ENCODE data around the gene HAL. TPM values are rescaled to one million over a fixed set of nuclear protein-coding genes. Genes with fewer than 3 reads are reported as not detected.

Gene HAL
- polyA plus RNA-seq, 1 donor (not counting 4 experiments of a cell fraction or from before 2014, with no cell fraction given): 0.51 TPM

DNA sequence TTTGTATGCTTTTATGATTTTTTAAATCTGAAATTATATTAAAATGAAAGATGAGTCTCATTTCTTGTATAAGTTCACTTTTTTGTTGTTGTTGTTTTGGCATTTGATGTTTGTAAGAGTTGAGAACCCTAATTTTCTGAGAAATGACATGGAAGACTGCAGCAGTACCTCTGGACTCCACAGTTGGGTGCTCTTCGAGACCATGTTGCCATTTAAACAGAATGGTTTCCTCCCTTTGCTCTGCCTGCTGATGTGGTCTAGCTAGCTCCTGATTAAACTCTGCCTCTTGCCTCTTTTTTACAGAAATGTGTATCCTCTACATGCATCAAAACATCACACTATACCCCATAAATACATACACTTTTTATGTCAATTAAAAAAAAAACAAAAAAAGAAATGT lies 45.0 kb upstream of the HAL start:
- Histone ChIP-seq H2AFZ (ENCODE audit: control insufficient read depth, low read length) (no peak overlapping the region), H3K4me1 (ENCODE audit: control insufficient read depth, extremely low read depth, insufficient read depth, low read length) (peaks cover 17% of the 10 kb centered on the region), H3K9me1 (ENCODE audit: control insufficient read depth, extremely low read depth, insufficient read depth, low read length) (no peaks in the 10 kb centered on the region), H3K9me3 (ENCODE audit: control insufficient read depth, low read depth, low read length) (no peaks in the 10 kb centered on the region), H3K36me3 (ENCODE audit: control insufficient read depth in 2 of 2, extremely low read depth in 1 of 2, insufficient read depth in 2 of 2, low read length in 2 of 2) (no peaks in the 10 kb centered on the region), H4K20me1 (ENCODE audit: control insufficient read depth, extremely low read depth, insufficient read depth, low read length) (no peaks in the 10 kb centered on the region), H3K27ac (ENCODE audit: control insufficient read depth, insufficient read depth, low read length) (no peak overlapping the region), H3K9ac (ENCODE audit: control insufficient read depth, extremely low read depth, insufficient read depth, low read length) (no peak overlapping the region), H3K27me3 (ENCODE audit: control insufficient read depth, extremely low read depth, insufficient read depth, low read length) (no peaks in the 10 kb centered on the region), H3K4me2 (ENCODE audit: control insufficient read depth, extremely low read depth, insufficient read depth, low read depth, low read length) (no peak overlapping the region), H3K79me2 (ENCODE audit: control insufficient read depth, insufficient read depth, low read length) (no peaks in the 10 kb centered on the region), H3K4me3 (ENCODE audit: control insufficient read depth in 2 of 3, extremely low read depth in 1 of 3, insufficient read depth in 2 of 3, low read depth in 1 of 3, low read length in 3 of 3) (no peak overlapping the region)
- dilution Hi-C loops (cut with MboI; ENCODE audit: extremely low pct_ligation_motif_present, low sequenced_read_pairs): no loop called here
- DNase-seq (ENCODE audit: low read depth, low spot score) (no peak), FAIRE-seq (no peak)
- no peak for TF ChIP-seq EZH2 (IDR thresholded peaks at IDR 0.05; ENCODE audit: low read length)
- TF ChIP-seq, protein P1, sequence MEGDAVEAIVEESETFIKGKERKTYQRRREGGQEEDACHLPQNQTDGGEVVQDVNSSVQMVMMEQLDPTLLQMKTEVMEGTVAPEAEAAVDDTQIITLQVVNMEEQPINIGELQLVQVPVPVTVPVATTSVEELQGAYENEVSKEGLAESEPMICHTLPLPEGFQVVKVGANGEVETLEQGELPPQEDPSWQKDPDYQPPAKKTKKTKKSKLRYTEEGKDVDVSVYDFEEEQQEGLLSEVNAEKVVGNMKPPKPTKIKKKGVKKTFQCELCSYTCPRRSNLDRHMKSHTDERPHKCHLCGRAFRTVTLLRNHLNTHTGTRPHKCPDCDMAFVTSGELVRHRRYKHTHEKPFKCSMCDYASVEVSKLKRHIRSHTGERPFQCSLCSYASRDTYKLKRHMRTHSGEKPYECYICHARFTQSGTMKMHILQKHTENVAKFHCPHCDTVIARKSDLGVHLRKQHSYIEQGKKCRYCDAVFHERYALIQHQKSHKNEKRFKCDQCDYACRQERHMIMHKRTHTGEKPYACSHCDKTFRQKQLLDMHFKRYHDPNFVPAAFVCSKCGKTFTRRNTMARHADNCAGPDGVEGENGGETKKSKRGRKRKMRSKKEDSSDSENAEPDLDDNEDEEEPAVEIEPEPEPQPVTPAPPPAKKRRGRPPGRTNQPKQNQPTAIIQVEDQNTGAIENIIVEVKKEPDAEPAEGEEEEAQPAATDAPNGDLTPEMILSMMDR (optimal IDR thresholded peaks at IDR 0.05 in 1 of 3, IDR thresholded peaks at IDR 0.05 in 1 of 3, conservative IDR thresholded peaks at IDR 0.05 in 1 of 3; ENCODE audit: extremely low read depth in 1 of 3, insufficient read depth in 2 of 3, low read length in 3 of 3): no peak

DNA sequence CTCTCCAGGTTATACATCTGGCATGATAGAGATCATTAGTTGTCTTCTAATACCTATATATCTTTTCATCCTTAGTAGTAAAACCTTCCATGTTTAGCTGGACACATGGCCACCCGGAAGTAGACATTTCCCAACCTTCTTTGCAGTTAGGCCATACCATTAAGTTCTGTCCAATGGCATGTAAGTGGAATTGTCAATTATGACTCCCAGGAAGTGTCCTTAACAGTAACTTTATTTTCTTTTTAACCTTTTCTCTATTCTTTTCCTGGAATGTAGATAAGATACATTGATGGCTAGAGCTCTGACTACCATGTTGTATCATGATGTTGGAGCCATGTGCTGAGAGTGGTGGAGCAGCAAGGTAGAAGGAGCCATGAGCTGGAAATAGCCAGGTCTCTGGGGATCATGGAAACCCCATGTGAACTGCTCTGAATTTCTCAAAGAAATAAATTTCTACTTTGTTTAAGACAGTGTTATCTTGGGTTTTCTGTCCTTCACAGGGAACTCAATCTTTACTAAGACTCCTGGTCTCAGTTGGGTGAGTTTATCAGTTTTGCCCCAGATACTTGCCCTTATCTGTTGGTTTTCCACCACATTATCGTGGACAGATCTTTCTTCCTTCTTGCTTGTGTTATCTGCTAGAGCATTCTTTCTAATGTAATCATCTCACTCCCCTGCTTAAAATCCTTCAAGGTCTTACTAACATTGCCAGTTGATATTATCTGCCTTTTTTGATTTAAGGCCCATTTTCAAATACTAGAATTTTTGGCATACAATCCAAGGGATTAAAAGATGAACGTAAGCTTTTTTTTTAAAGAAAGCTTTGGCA lies 44.4 kb upstream of the HAL start:
- dilution Hi-C loops (cut with MboI; ENCODE audit: extremely low pct_ligation_motif_present, low sequenced_read_pairs): no loop called here
- FAIRE-seq: no peak
- no peak overlapping the region for H3K4me3 ChIP-seq (ENCODE audit: control insufficient read depth in 2 of 3, extremely low read depth in 1 of 3, insufficient read depth in 2 of 3, low read depth in 1 of 3, low read length in 3 of 3)
- H3K9me1 ChIP-seq (ENCODE audit: control insufficient read depth, extremely low read depth, insufficient read depth, low read length): no peaks in the 10 kb centered on the region
- H3K4me1 ChIP-seq (ENCODE audit: control insufficient read depth, extremely low read depth, insufficient read depth, low read length): peaks cover 17% of the 10 kb centered on the region
- no peaks in the 10 kb centered on the region for H3K36me3 ChIP-seq (ENCODE audit: control insufficient read depth in 2 of 2, extremely low read depth in 1 of 2, insufficient read depth in 2 of 2, low read length in 2 of 2)
- H3K27ac ChIP-seq (ENCODE audit: control insufficient read depth, insufficient read depth, low read length): no peak overlapping the region
- no peak overlapping the region for H3K9ac ChIP-seq (ENCODE audit: control insufficient read depth, extremely low read depth, insufficient read depth, low read length)
- no peak for DNase-seq (ENCODE audit: low read depth, low spot score)
- H3K27me3 ChIP-seq (ENCODE audit: control insufficient read depth, extremely low read depth, insufficient read depth, low read length): no peaks in the 10 kb centered on the region
- no peaks in the 10 kb centered on the region for H4K20me1 ChIP-seq (ENCODE audit: control insufficient read depth, extremely low read depth, insufficient read depth, low read length)
- H3K9me3 ChIP-seq (ENCODE audit: control insufficient read depth, low read depth, low read length): no peaks in the 10 kb centered on the region
- H3K79me2 ChIP-seq (ENCODE audit: control insufficient read depth, insufficient read depth, low read length): no peaks in the 10 kb centered on the region
- TF ChIP-seq EZH2 (IDR thresholded peaks at IDR 0.05; ENCODE audit: low read length): no peak
- TF ChIP-seq, protein P1 (optimal IDR thresholded peaks at IDR 0.05 in 1 of 3, IDR thresholded peaks at IDR 0.05 in 1 of 3, conservative IDR thresholded peaks at IDR 0.05 in 1 of 3; ENCODE audit: extremely low read depth in 1 of 3, insufficient read depth in 2 of 3, low read length in 3 of 3): no peak
- no peak overlapping the region for H3K4me2 ChIP-seq (ENCODE audit: control insufficient read depth, extremely low read depth, insufficient read depth, low read depth, low read length)
- H2AFZ ChIP-seq (ENCODE audit: control insufficient read depth, low read length): peak overlapping the region; percentile 8
